Peyer's patch (tissue), 4 donors: Measurements from ENCODE around the gene KSR2.

Source experiments
- POLR2A ChIP-seq, 2 donors: fragments of 450-650 bp; IDR thresholded peaks; one replicate each; pipeline ENCODE4 v1.5.1; 2017; ENCODE audit warnings: antibody characterized with exemption in 2 of 2, mild to moderate bottlenecking in 2 of 2, moderate library complexity in 2 of 2
- TF ChIP-seq, protein P1 (sequence below), 6 experiments: fragments of 450-650 bp in 4 of 6; fragments of 200-600 bp in 2 of 6; sonication (generic) in 1 of 6; IDR thresholded peaks; one replicate each; pipeline ENCODE4 v1.5.1; 2017 to 2019; ENCODE audit warnings: antibody characterized with exemption in 6 of 6, mild to moderate bottlenecking in 3 of 6, moderate library complexity in 1 of 6

DNA sequence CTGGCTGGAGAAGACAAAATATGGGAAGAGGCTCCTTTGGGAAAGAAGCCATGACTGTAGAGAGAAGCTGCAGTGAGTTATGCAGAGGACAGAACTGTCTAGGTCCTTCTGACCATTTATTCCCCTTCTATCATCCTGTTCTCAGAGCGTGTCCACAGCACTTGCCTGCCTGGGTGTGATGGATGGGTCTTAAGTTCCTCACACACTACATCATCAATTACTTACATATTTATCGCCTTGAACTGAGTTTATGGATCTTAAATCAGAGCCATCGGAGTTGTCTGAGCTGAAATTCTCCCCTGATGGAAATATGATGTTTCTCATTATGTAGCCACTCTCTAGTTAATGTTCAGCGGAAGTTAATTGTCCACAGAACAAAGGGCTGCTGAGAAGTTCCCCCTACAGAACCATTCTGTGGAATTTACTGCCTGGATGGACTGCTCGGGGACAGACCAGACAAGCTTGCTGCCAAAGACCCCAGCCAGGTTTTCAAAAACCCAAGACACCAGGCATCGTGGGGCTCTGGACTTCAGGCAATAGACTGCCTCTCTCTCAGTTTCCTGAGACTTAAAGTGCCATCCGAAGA lies 374.9 kb downstream of the KSR2 start:
- TF ChIP-seq, protein P1, sequence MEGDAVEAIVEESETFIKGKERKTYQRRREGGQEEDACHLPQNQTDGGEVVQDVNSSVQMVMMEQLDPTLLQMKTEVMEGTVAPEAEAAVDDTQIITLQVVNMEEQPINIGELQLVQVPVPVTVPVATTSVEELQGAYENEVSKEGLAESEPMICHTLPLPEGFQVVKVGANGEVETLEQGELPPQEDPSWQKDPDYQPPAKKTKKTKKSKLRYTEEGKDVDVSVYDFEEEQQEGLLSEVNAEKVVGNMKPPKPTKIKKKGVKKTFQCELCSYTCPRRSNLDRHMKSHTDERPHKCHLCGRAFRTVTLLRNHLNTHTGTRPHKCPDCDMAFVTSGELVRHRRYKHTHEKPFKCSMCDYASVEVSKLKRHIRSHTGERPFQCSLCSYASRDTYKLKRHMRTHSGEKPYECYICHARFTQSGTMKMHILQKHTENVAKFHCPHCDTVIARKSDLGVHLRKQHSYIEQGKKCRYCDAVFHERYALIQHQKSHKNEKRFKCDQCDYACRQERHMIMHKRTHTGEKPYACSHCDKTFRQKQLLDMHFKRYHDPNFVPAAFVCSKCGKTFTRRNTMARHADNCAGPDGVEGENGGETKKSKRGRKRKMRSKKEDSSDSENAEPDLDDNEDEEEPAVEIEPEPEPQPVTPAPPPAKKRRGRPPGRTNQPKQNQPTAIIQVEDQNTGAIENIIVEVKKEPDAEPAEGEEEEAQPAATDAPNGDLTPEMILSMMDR (IDR thresholded peaks at IDR 0.05): no peak
- no peak for TF ChIP-seq POLR2A (IDR thresholded peaks at IDR 0.05)
